GM20431 (cell line): ENCODE results near the gene AQP12A.

ENCODE experiments used
- in situ Hi-C: fragments of 300-500 bp; cut with MseI, MboI; formaldehyde crosslinking; loops from one replicate; pipeline ENCODE4 v1.15.0; 2020; ENCODE audit warnings: low sequenced_read_pairs; ENCODE audit not compliant: unreplicated experiment

The AQP12A gene

DNA sequence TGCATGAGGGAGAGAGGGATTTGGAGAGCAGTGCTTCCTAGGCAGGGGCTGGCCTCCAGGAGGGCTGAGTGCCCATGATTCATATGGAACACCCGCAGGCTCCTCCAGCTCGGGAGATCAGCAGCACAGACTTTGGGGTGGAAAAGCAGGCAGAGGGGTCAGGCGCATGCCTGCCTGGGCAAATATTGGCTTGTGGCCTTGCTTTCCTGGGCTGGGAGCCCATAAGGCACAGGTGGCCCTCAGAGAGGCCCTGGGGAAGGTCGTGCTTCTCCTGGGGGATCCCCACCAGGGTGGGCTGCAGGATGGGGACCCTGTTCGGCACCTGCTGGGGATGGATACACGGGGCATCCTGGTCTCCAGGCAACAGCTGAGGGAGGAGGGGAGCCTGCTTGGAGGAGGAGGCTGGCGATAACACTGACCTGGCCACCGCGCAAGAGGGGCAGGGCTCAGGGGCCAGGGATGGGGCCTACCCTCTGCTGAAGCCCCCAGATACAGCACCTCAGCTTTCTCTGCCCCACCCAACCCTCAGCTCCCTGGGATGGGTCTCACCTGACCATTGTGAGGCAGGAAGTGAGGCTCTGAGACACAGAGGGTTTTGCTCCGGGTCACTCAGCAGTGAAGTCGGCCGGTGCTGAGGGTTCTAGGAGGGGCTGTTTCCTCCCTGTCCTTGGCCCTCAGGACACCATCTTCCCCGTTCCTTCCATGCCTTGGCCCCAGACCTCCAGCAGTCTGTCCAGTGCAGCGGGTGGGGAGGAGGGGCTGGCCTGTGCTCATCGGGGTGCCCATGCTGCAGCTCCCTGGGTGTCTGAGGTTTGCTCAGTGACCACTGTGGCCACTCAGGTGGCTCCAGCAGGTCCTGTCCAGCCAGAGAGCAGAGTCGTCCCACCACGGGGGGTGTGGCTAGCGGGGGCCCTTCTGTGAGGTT, 12.0 kb downstream of the AQP12A start:
- in situ Hi-C loops, result loop anchor here (25.0 kb wide), 1 partner anchor 191 kb away; no protein-coding TSS in a partner anchor

- in situ Hi-C loops, result loop anchor here (25.0 kb wide), 1 partner anchor 192 kb away; no protein-coding TSS in a partner anchor
Measured at GRCh38 chr2:240704651-240705050, 13.0 kb downstream of the AQP12A start.

DNA sequence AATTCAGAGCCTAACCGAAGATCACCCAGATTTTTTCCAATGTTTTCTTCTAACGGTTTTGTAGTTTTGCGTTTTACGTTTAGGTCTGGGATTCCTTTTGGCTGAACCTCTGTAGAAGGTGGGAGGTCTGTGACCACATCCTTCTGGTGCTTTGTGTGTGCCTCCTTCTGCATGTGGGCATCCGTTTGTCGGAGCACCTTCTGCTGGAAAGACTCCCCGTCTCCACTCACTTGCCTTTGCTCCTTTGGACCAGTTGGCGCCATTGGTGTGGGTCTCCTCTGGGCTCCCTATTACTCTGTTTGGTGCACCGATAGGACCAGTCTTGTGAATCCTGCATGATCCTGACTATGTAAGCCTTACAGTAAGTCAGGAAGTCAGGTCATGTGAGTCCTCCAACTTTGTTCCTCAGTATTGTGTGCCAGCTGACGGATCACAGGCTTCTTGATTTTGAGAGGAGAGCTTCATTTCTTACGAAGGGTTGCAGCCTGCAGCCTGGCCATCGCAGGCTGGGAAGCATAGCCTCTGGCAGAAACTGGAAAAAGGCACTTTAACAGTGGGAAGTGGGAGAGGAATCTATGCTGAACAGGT, 13.6 kb downstream of the AQP12A start:
- in situ Hi-C loops, result loop anchor here (25.0 kb wide), 1 partner anchor 193 kb away; no protein-coding TSS in a partner anchor

DNA sequence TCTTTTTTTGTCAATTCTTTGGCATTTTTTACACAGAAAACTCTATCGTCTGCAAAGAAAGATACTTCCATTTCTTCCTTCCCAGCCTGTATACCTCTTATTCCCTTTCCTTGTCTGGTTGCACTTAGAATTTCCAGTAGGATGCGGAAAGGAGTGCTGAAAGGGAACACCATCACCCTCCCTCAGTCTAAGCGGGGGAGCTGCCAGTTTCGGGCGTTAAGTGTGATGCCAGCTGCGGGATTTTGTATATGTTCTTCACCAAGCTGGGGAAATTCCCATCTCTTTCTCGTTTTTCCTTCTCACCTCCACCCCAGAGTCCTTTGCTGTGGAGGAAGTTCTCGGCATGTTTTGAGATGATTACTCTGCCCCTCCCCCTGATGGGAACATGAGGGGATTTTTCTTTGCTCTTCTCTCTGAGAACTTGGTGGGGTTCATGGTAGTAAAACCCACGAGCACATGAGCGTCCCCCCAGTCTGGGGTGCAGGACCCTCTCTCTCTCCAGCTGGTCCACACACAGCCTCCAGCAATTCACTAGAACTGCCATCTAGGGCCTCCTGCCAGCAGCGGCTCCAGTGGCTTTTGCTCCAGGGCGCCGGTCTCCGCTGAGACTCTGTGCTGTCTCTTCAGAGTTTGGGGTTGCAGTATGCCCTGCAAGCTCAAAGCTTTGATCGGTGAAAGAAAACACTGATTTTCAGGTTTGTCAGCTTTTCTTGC, 15.5 kb downstream of the AQP12A start:
- in situ Hi-C loops, result loop anchor here (25.0 kb wide), 1 partner anchor 195 kb away; no protein-coding TSS in a partner anchor

GRCh38 chr2:240707821-240708220, 16.2 kb downstream of the AQP12A start:
- in situ Hi-C loops, result loop anchor here (25.0 kb wide), 1 partner anchor 196 kb away; no protein-coding TSS in a partner anchor

DNA sequence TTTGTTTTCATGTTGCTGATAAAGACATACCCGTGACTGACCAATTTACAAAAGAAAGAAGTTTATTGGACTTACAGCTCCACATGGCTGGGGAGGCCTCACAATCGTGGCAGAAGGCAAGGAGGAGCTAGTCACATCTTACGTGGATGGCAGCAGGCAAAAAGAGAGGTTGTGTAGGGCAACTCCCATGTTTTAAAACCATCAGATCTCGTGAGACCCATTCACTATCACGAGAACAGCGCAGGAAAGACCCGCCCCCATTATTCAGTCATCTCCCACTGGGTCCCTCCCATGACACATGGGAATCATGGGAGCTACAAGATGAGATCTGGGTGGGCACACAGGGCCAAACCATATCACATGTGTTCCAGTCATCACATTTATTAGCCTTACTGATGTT, 16.8 kb downstream of the AQP12A start:
- in situ Hi-C loops, result loop anchor here (25.0 kb wide), 1 partner anchor 196 kb away; no protein-coding TSS in a partner anchor

DNA sequence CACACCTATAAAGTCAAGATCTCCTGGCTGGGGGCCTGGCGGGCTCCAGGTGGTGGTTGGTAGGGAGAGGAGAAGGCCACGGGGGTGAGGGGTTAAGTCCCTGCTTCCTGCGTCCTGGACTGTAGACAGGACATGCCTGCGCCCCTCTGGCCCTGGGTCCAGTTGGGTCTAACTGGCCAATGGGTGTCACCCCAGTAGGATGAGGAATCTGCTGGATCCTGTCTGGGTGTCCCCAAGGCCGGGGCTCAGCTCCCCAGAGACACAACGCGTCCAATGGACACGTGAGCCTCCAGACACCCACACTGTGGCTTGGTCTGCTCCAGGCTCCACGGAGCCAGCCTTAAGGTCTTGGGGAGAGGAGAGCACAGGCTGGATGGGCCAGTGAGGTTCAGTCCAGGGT, 19.6 kb downstream of the AQP12A start:
- in situ Hi-C loops, result loop anchor here (25.0 kb wide), 1 partner anchor 199 kb away; no protein-coding TSS in a partner anchor

DNA sequence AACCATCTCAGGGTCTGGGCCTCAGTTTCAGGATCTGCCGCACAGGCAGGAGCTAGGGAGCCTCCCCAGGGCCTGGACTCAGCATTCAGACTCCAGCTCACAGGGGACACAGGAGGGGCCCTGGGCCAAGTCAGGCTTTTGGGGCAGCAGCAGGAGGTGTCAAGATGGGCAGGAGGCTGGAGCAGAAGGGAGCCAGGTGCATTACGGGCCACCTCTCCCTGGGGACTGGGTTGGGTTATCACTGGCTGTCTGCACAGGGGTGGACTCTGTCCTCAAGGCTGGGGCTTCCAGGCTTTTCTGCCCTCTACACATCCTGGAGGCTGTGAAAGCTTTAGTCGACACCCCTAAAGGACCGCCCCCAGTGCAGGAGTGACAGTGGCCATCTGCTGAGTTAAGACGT, 20.0 kb downstream of the AQP12A start:
- in situ Hi-C loops, result loop anchor here (25.0 kb wide), 1 partner anchor 199 kb away; no protein-coding TSS in a partner anchor

DNA sequence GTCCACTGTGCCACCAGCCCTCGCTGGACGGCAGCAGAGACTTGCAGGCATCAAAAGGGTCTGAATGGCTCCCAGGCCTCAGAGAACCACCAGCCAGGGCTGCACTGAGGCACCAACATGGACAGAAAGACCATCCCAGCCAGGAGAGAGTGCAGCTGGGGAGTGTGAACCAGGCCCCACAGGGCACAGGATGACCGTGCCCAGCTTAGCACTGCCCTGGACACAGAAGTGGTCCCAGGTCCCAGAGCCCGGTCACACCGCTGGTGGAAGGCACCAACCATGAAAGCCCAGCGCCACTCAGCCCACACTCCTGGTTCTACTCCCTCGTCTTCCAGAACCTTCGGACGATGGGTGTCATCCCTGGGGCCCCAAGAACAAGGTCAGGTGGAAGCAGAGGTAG, 20.5 kb downstream of the AQP12A start:
- in situ Hi-C loops, result loop anchor here (25.0 kb wide), 1 partner anchor 200 kb away; no protein-coding TSS in a partner anchor

- in situ Hi-C loops, result loop anchor here (25.0 kb wide), 1 partner anchor 201 kb away; no protein-coding TSS in a partner anchor
Measured at GRCh38 chr2:240713071-240713927, 21.6 kb downstream of the AQP12A start.

GRCh38 chr2:240713928-240714746, 22.5 kb downstream of the AQP12A start:
- in situ Hi-C loops, result loop anchor here (25.0 kb wide), 1 partner anchor 202 kb away; no protein-coding TSS in a partner anchor

DNA sequence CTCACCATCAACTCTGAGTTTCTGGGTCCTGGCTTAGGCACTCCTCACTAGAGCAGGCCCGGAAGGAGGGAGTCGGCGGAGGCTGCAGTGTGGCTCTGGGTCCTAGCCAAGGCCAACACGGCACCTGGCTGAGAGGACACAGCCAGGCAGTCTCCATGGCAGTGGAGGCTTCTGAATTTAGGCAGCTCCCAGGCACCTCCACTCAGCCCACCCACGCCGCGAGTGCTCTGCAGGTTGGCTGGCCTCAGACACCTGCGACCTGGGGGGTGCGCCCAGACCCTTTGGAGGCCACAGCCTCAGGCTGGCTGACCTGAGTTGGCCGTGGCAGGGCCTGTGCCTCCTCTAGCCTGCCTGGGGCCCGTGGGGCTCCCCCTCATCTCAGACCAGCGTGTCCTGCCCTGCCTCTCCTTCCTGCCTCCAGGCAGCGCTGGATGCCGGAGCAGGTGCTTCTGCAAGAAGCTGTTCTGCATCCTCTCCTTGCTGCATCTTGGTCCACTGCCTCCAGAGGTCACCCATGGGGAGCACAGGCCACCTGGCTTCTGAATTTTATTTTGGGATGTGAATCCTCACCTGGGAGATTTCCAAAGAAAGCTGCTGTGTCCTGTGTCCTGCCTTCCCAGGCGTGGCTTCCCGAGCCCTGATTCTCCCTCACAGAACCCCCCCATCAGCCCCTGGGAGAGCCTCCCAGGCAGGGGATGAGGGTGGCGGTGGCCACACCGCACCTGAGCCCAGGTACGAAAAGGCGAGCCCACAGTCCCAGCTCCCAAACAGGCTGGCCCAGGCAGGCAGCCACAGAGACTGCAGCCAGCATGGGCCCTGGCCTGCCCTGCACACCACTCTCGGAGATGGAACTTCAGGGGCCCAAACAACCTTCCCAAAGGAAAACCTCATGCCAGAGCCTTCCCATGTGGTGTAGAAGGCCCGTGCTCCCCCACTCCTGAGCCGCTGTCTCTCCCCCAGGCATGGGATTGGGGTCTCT, 23.4 kb downstream of the AQP12A start:
- in situ Hi-C loops, result loop anchor here (25.0 kb wide), 1 partner anchor 203 kb away; no protein-coding TSS in a partner anchor

GRCh38 chr2:240716130-240716798, 24.6 kb downstream of the AQP12A start:
- in situ Hi-C loops, result loop anchor here (25.0 kb wide), 1 partner anchor 204 kb away; no protein-coding TSS in a partner anchor

- in situ Hi-C loops, result loop anchor here (25.0 kb wide), 1 partner anchor 205 kb away; no protein-coding TSS in a partner anchor
Measured at GRCh38 chr2:240717181-240717641, 25.5 kb downstream of the AQP12A start.

DNA sequence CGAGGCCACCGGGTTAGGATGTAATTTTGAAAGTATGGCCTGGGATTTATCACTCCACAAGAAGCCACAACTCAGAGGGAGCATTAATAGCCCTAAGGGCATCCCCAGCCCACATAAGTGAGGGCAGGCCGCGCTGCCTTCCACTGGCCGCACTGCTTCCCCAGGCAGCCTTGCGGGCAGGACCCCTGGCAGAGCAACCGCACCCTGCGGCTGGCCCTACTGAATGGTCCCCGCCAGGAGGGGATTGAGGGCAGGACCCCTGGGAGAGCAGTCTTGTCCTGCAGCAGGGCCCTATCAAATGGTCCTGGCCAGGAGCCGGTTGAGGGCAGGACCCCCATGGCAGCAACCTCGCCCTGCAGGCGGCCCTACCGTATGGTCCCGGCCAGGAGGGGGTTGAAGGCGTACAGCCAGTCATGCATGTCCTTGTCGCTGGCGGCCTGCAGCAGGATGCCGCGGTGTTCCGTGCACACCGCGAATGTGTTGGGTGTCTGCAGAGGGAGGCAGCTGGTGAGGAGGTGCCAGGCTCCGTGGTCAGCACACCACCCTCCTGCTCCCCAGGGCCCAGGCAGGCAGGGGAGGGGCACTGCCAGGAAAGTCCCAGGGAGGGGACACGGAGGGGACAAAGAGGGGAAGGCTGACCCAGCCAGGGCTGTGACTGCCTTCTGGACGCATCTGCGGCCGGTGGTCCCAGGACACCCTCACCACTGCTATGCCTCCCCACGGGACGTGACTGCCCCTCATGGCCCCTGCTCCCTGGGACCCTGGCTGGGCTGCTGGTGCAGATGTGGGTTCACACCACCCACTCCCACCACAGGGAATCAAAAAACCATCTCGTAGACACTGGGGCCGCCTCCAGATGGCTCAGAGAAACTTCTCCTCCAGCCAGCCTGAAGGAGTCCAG, 26.3 kb downstream of the AQP12A start:
- in situ Hi-C loops, result loop anchor here (25.0 kb wide), 1 partner anchor 206 kb away; no protein-coding TSS in a partner anchor
